DND-41 (cell line): ENCODE data around the gene DOCK4.

Source experiments
- ATAC-seq: fragments of 200-7000 bp; cut with Tn5 transposase; 3 replicates; pipeline ENCODE4 v1.9.1; 2021; ENCODE audit warnings: low read depth; ENCODE audit not compliant: insufficient read depth
- DNase-seq: peaks from one replicate; pipeline ENCODE4 v3.0.0-alpha.2; 2020
- H2AFZ ChIP-seq: 2 replicates; pipeline ENCODE4 v1.6.0; 2012; ENCODE audit warnings: low read depth, low read length
- H3K27ac ChIP-seq: 2 replicates; pipeline ENCODE4 v1.5.1; 2012; ENCODE audit warnings: low read length, inconsistent platforms
- H3K27me3 ChIP-seq: fragments of 200-600 bp; sonication (generic); 2 replicates; pipeline ENCODE4 v1.6.0; 2012; ENCODE audit warnings: low read length, mild to moderate bottlenecking, inconsistent platforms; ENCODE audit not compliant: insufficient read depth, poor library complexity
- H3K36me3 ChIP-seq: 2 replicates; pipeline ENCODE4 v1.5.1; 2012; ENCODE audit warnings: low read length, inconsistent platforms; ENCODE audit not compliant: insufficient read depth
- H3K4me1 ChIP-seq: 2 replicates; pipeline ENCODE4 v1.5.1; 2012; ENCODE audit warnings: mild to moderate bottlenecking, low read length; ENCODE audit not compliant: insufficient read depth
- H3K4me2 ChIP-seq: 2 replicates; pipeline ENCODE4 v1.6.0; 2012; ENCODE audit warnings: mild to moderate bottlenecking, moderate library complexity, low read length, inconsistent platforms; ENCODE audit not compliant: insufficient read depth
- H3K4me3 ChIP-seq, 2 experiments: fragments of 200-600 bp in 1 of 2; shearing (Covaris generic) in 1 of 2; 2 replicates each; pipeline ENCODE4 v1.5.1; 2012 to 2016; ENCODE audit warnings: inconsistent platforms in 2 of 2, low read length in 2 of 2, mild to moderate bottlenecking in 2 of 2, low read depth in 1 of 2, moderate library complexity in 1 of 2
- H3K79me2 ChIP-seq: 2 replicates; pipeline ENCODE4 v1.6.0; 2012; ENCODE audit warnings: low read length, inconsistent platforms; ENCODE audit not compliant: insufficient read depth
- H3K9ac ChIP-seq: 2 replicates; pipeline ENCODE4 v1.6.0; 2012; ENCODE audit warnings: low read depth, mild to moderate bottlenecking, inconsistent platforms, low read length, moderate library complexity
- H3K9me3 ChIP-seq: 2 replicates; pipeline ENCODE4 v1.5.1; 2012; ENCODE audit warnings: low read length, moderate library complexity, mild to moderate bottlenecking, inconsistent platforms; ENCODE audit not compliant: insufficient read depth, severe bottlenecking
- H4K20me1 ChIP-seq: 2 replicates; pipeline ENCODE4 v1.6.0; 2012; ENCODE audit warnings: low read length; ENCODE audit not compliant: insufficient read depth
- CTCF ChIP-seq: IDR thresholded peaks from 2 replicates; pipeline ENCODE4 v1.5.1; 2012; ENCODE audit warnings: borderline replicate concordance, low read length, moderate library complexity, mild to moderate bottlenecking; ENCODE audit not compliant: poor library complexity, severe bottlenecking; ENCODE audit errors: extremely low read depth
- EZH2 ChIP-seq: IDR thresholded peaks from 3 replicates; pipeline ENCODE4 v1.6.1; 2012; ENCODE audit warnings: borderline replicate concordance, low read depth, mild to moderate bottlenecking, moderate library complexity, low read length, inconsistent platforms; ENCODE audit not compliant: severe bottlenecking

Gene DOCK4

GRCh38 chr7:112197322-112197721 is 8.9 kb downstream of the DOCK4 start:
- H3K27ac ChIP-seq: no peak overlapping the region
- ATAC-seq: no peak
- H3K4me2 ChIP-seq: no peak overlapping the region
- no peaks in the 10 kb centered on the region for H3K36me3 ChIP-seq
- no peaks in the 10 kb centered on the region for H3K9me3 ChIP-seq
- H3K4me3 ChIP-seq: no peak overlapping the region
- H4K20me1 ChIP-seq: no peaks in the 10 kb centered on the region
- no peaks in the 10 kb centered on the region for H3K27me3 ChIP-seq
- H2AFZ ChIP-seq: no peak overlapping the region
- TF ChIP-seq EZH2 (no peak), CTCF (no peak)
- no peak for DNase-seq
- no peaks in the 10 kb centered on the region for H3K4me1 ChIP-seq
- H3K9ac ChIP-seq: no peak overlapping the region
- no peaks in the 10 kb centered on the region for H3K79me2 ChIP-seq

- TF ChIP-seq EZH2: no peak
- no peak for TF ChIP-seq CTCF
Measured at GRCh38 chr7:112195717-112196116, 10.5 kb downstream of the DOCK4 start.

GRCh38 chr7:112193915-112194502 is 12.2 kb downstream of the DOCK4 start:
- H3K27ac ChIP-seq: no peak overlapping the region
- no peaks in the 10 kb centered on the region for H3K4me1 ChIP-seq
- ATAC-seq (no peak), DNase-seq (no peak)
- H3K4me3 ChIP-seq: no peak overlapping the region
- H3K9ac ChIP-seq: no peak overlapping the region
- TF ChIP-seq CTCF (no peak), EZH2 (no peak)
- H3K79me2 ChIP-seq: no peaks in the 10 kb centered on the region
- H3K27me3 ChIP-seq: no peaks in the 10 kb centered on the region
- H2AFZ ChIP-seq: no peak overlapping the region
- no peaks in the 10 kb centered on the region for H3K36me3 ChIP-seq
- no peaks in the 10 kb centered on the region for H3K9me3 ChIP-seq
- H3K4me2 ChIP-seq: no peak overlapping the region
- no peaks in the 10 kb centered on the region for H4K20me1 ChIP-seq

More at GRCh38 chr7:112195717-112196116, 10.5 kb downstream of the DOCK4 start:
- Histone ChIP-seq H2AFZ (no peak overlapping the region), H3K4me1 (no peaks in the 10 kb centered on the region), H3K9ac (no peak overlapping the region), H3K36me3 (no peaks in the 10 kb centered on the region), H3K27me3 (no peaks in the 10 kb centered on the region), H3K9me3 (no peaks in the 10 kb centered on the region), H3K4me2 (no peak overlapping the region), H3K27ac (no peak overlapping the region), H3K79me2 (no peaks in the 10 kb centered on the region), H4K20me1 (no peaks in the 10 kb centered on the region), H3K4me3 (no peak overlapping the region)
- DNase-seq (no peak), ATAC-seq (no peak)
